GM12878 (cell line): ENCODE measurements around the gene ARHGEF17. TPM values are rescaled to one million over a fixed set of nuclear protein-coding genes. Genes with fewer than 3 reads are reported as not detected.
A peak's percentile ranks its signal among the peaks of the same experiment; 100 is the strongest.

Source experiments
- ATAC-seq: fragments of 200-7000 bp; cut with Tn5 transposase; 3 replicates; pipeline ENCODE4 v1.9.1; 2020; ENCODE audit warnings: mild to moderate bottlenecking, moderate library complexity
- BruUV-seq: library from RNA; stranded (reverse); fragments of 400-500 nt; replicated peaks from 2 replicates; lab custom pipeline; 2021; lab: Mats Ljungman, UMichigan
- CTCF ChIA-PET: fragments of 300-600 bp; sonication (Branson Sonifier 250); formaldehyde crosslinking; extraction: SDS; loops from one replicate; lab custom pipeline; 2021; ENCODE audit warnings: inconsistent platforms; lab: Yijun Ruan, JAX
- POLR2A ChIA-PET: fragments of 350-600 bp; formaldehyde crosslinking; extraction: SDS; loops from one replicate; lab custom pipeline; 2021; ENCODE audit warnings: inconsistent platforms; lab: Charles Lee
- RAD21 ChIA-PET: fragments of 300-600 bp; sonication (Branson Sonifier 250); formaldehyde crosslinking; loops from one replicate; lab custom pipeline; 2023; ENCODE audit warnings: antibody characterized with exemption; ENCODE audit not compliant: unreplicated experiment; lab: Charles Lee
- SMC1A ChIA-PET: fragments of 300-600 bp; sonication (Branson Sonifier 250); formaldehyde crosslinking; loops from one replicate; lab custom pipeline; 2023; ENCODE audit not compliant: unreplicated experiment, uncharacterized antibody; lab: Charles Lee
- DNase-seq: peaks from one replicate; pipeline ENCODE4 v3.0.0-alpha.2; 2011; ENCODE audit warnings: low read depth, low spot score
- FAIRE-seq: peaks from 3 replicates; lab custom pipeline; 2011; peaks lifted over from hg19 to GRCh38; lab: Jason Lieb, UNC
- H2AFZ ChIP-seq: 2 replicates; pipeline ENCODE4 v1.6.0; 2011; ENCODE audit warnings: low read depth, low read length, control low read depth; ENCODE audit not compliant: control insufficient read depth
- H3K27ac ChIP-seq: 2 replicates; pipeline ENCODE4 v1.5.1; 2011; ENCODE audit warnings: control low read depth; ENCODE audit not compliant: control insufficient read depth, insufficient read depth
- H3K27me3 ChIP-seq, 2 experiments: replicated peaks in 1 of 2; 2 replicates each; pipeline versions ENCODE4 v1.6.0 to v1.6.1; 2011; ENCODE audit warnings: low read length in 1 of 2; ENCODE audit not compliant: control insufficient read depth in 2 of 2, insufficient read depth in 2 of 2
- H3K36me3 ChIP-seq, 2 experiments: 2 replicates each; pipeline ENCODE4 v1.5.1; 2011; ENCODE audit warnings: low read length in 1 of 2; ENCODE audit not compliant: control insufficient read depth in 2 of 2, insufficient read depth in 2 of 2
- H3K4me1 ChIP-seq: 2 replicates; pipeline ENCODE4 v1.6.1; 2011; ENCODE audit warnings: mild to moderate bottlenecking, low read length, moderate library complexity, mixed read lengths; ENCODE audit not compliant: control insufficient read depth, insufficient read depth
- H3K4me2 ChIP-seq: 2 replicates; pipeline ENCODE4 v1.6.0; 2011; ENCODE audit warnings: control low read depth; ENCODE audit not compliant: control insufficient read depth, insufficient read depth
- H3K4me3 ChIP-seq: fragments of 200-600 bp; sonication (generic); 2 replicates; pipeline ENCODE4 v1.5.1; 2016
- H3K79me2 ChIP-seq: 2 replicates; pipeline ENCODE4 v1.6.0; 2011; ENCODE audit warnings: low read length; ENCODE audit not compliant: control insufficient read depth, insufficient read depth
- H3K9ac ChIP-seq: 2 replicates; pipeline ENCODE4 v1.8.0; 2011; ENCODE audit warnings: low read length, control low read depth, mixed read lengths; ENCODE audit not compliant: control insufficient read depth, insufficient read depth
- H3K9me3 ChIP-seq: replicated peaks from 3 replicates; pipeline ENCODE4 v1.5.1; 2011; ENCODE audit warnings: mild to moderate bottlenecking, low read length; ENCODE audit not compliant: control insufficient read depth, insufficient read depth
- H4K20me1 ChIP-seq: 2 replicates; pipeline ENCODE4 v1.6.0; 2011; ENCODE audit not compliant: control insufficient read depth, insufficient read depth
- FOXM1 ChIP-seq: IDR thresholded peaks from 2 replicates; pipeline ENCODE4 v1.6.1; 2012; ENCODE audit warnings: low read depth, mild to moderate bottlenecking, inconsistent platforms, low read length, moderate library complexity
- HDGF ChIP-seq: fragments of 450-650 bp; IDR thresholded peaks from 2 replicates; pipeline ENCODE4 v1.6.1; 2016; ENCODE audit warnings: antibody characterized with exemption
- IRF4 ChIP-seq: IDR thresholded peaks from 2 replicates; pipeline ENCODE4 v1.6.1; 2011; ENCODE audit warnings: low read depth, low read length
- NBN ChIP-seq: fragments of 450-650 bp; IDR thresholded peaks from 2 replicates; pipeline ENCODE4 v1.6.1; 2016
- PAX5 ChIP-seq: IDR thresholded peaks from 2 replicates; pipeline ENCODE4 v1.6.1; 2011; ENCODE audit warnings: low read depth, low read length, borderline replicate concordance
- STAT1 ChIP-seq: fragments of 450-650 bp; conservative IDR thresholded peaks from 2 replicates; pipeline ENCODE4 v1.6.1; 2014; ENCODE audit warnings: antibody characterized with exemption, mild to moderate bottlenecking
- WGBS: methylation state at CpG from one replicate; pipeline ENCODE4 v1.1.6; 2016; ENCODE audit warnings: low lambda C conversion rate; ENCODE audit not compliant: insufficient replicate concordance, insufficient coverage; ENCODE audit errors: missing lambda C conversion rate; 5-methylcytosine and 5-hydroxymethylcytosine counted together
- in situ Hi-C: fragments of 300-500 bp; cut with MboI; formaldehyde crosslinking; loops from 9 replicates; pipeline ENCODE4 v1.14.3; 2018; ENCODE audit warnings: mixed read lengths
- intact Hi-C: fragments of 100-400 bp; cut with micrococcal nuclease; formaldehyde crosslinking; loops from one replicate; pipeline ENCODE4 v1.14.2; 2022; ENCODE audit not compliant: unreplicated experiment
- polyA plus RNA-seq, 11 experiments: library from polyadenylated mRNA; depleted of rRNA in 4 of 11; unstranded in 6 of 11; stranded (reverse) in 5 of 11; fragments of >200 nt; fragmentation: Nextera tagmentation in 4 of 11; fragmentation: Illumina TruSeq in 1 of 11; extraction: Ambion mirVana in 4 of 11; extraction: Trizol in 1 of 11; gene quantifications; 1 replicate in 1 of 11; 2 replicates in 10 of 11; pipeline versions ENCODE4 v1.2.1 to v1.2.3, GENCODE V29; 2011 to 2016; ENCODE audit warnings: inconsistent platforms in 2 of 11, missing spikeins in 2 of 11, low read depth in 1 of 11
- total RNA-seq, 4 experiments: library from RNA; depleted of rRNA in 3 of 4; stranded (reverse); fragments of >200 nt in 3 of 4; fragmentation: Illumina TruSeq in 1 of 4; extraction: Trizol in 1 of 4; gene quantifications; 2 replicates each; pipeline versions ENCODE4 v1.2.1 to v1.2.3, GENCODE V29; 2013 to 2021
- TF ChIP-seq, protein P1 (sequence below): IDR thresholded peaks from 2 replicates; pipeline ENCODE4 v1.6.1; 2012; ENCODE audit warnings: mild to moderate bottlenecking, low read depth, low read length

Gene ARHGEF17
- total and polyA plus RNA-seq, 10 of the 15 experiments (the other 5 are each of a cell fraction or from before 2014, with no cell fraction given) = 0.15 to 11.0 (median 1.7) TPM

DNA sequence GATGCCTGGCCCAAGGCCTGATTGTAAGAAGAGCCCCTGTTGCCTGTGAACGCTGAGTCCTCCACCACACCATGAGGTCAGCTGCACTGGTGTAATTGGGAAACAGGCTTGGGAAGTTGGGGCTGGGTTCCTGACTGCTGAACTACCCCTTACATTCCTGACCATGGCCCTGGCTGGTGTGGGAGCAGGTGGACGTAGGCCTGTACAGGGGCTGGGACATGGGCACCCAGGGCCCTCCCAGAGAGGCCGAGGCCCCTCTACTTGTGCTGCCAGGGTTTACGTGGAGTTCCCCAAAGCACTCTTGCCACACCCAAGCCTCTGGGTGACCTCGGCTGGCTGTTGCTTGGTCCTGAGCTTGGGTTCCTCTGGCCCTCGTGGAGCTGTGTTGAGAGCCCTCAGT lies 73.5 kb downstream of the ARHGEF17 start:
- ChIA-PET SMC1A (interaction anchor here (1.0 kb wide), 2 partner anchors 12 to 30 kb away, joined by 3 to 4 read pairs; no protein-coding TSS in a partner anchor), RAD21 (interaction anchor here (0.7 to 3.1 kb wide), 4 partner anchors 12 to 244 kb away, joined by 3 to 14 read pairs (median 5); no protein-coding TSS in a partner anchor), POLR2A (no interaction called here), CTCF (interaction anchor here (0.6 to 25.6 kb wide), 5 partner anchors 12 to 279 kb away, joined by 3 to 400 read pairs (median 6); no protein-coding TSS in a partner anchor)
- FAIRE-seq (no peak), DNase-seq (no peak), ATAC-seq (no peak)
- H3K4me3 ChIP-seq = peak overlapping the region; percentile 66
- peaks cover 100% of the 10 kb centered on the region for H3K79me2 ChIP-seq
- peaks cover 80% of the 10 kb centered on the region for H3K4me1 ChIP-seq
- TF ChIP-seq PAX5 (no peak), HDGF (0 out of 2 replicates have a peak, but pooled peaks have one; percentile 26), FOXM1 (no peak)
- H3K9ac ChIP-seq = peak overlapping the region; percentile 65
- H4K20me1 ChIP-seq = no peaks in the 10 kb centered on the region
- H2AFZ ChIP-seq = no peak overlapping the region
- BruUV-seq = no TSS peak
- 18% methylated on average over 6 of the region's 6 CpGs for WGBS
- in situ Hi-C loops = no loop called here
- H3K27me3 ChIP-seq = no peaks in the 10 kb centered on the region
- no peaks in the 10 kb centered on the region; a peak in 1 of 4 replicates for H3K36me3 ChIP-seq
- H3K9me3 ChIP-seq = no peaks in the 10 kb centered on the region
- peak overlapping the region; percentile 88 for H3K4me2 ChIP-seq
- intact Hi-C loops = no loop called here
- peak overlapping the region; percentile 95 for H3K27ac ChIP-seq

DNA sequence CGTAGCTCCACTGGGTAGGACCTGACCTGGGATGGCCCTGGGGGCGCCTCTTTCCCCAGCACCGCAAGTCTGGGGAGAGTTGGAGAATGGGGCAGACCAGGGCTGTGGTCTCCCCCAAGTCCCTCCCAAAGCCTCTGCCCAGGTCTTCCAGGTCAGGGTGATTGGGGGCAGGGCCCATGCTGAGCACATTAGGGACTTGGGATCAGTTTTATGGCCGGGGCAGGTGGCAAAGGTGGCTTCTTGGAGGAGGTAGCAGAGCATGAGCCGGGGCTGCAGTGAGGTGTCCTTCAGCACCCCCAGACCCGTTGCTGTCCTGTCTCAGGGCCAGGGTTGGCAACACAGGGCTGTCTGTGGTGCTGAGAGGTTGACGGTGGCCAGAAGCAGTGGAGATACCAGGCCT lies 74.1 kb downstream of the ARHGEF17 start:
- H3K36me3 ChIP-seq = no peaks in the 10 kb centered on the region; a peak in 1 of 4 replicates
- peak overlapping the region; percentile 66 for H3K4me3 ChIP-seq
- 59% methylated on average over 7 of the region's 7 CpGs for WGBS
- no TSS peak for BruUV-seq
- DNase-seq (no peak), ATAC-seq (no peak), FAIRE-seq (no peak)
- H3K9me3 ChIP-seq = no peaks in the 10 kb centered on the region
- H4K20me1 ChIP-seq = no peaks in the 10 kb centered on the region
- H3K27me3 ChIP-seq = no peaks in the 10 kb centered on the region
- H3K9ac ChIP-seq = peak overlapping the region; percentile 65
- RAD21 ChIA-PET = interaction anchor here (1.0 to 3.1 kb wide), 4 partner anchors 11 to 244 kb away, joined by 3 to 14 read pairs (median 4); no protein-coding TSS in a partner anchor
- peaks cover 100% of the 10 kb centered on the region for H3K79me2 ChIP-seq
- SMC1A ChIA-PET = interaction anchor here (1.0 kb wide), 2 partner anchors 11 to 31 kb away, joined by 3 to 4 read pairs; no protein-coding TSS in a partner anchor
- CTCF ChIA-PET = interaction anchor here (0.6 to 25.6 kb wide), 4 partner anchors 11 to 70 kb away, joined by 3 to 400 read pairs (median 6); no protein-coding TSS in a partner anchor
- POLR2A ChIA-PET = interaction anchor here (0.5 to 1.6 kb wide), 2 partner anchors 54 to 78 kb away, joined by 5 read pairs; no protein-coding TSS in a partner anchor
- peak overlapping the region; percentile 88 for H3K4me2 ChIP-seq
- peaks cover 86% of the 10 kb centered on the region for H3K4me1 ChIP-seq
- TF ChIP-seq IRF4 (no peak), STAT1 (no peak), NBN (no peak)
- TF ChIP-seq, protein P1, sequence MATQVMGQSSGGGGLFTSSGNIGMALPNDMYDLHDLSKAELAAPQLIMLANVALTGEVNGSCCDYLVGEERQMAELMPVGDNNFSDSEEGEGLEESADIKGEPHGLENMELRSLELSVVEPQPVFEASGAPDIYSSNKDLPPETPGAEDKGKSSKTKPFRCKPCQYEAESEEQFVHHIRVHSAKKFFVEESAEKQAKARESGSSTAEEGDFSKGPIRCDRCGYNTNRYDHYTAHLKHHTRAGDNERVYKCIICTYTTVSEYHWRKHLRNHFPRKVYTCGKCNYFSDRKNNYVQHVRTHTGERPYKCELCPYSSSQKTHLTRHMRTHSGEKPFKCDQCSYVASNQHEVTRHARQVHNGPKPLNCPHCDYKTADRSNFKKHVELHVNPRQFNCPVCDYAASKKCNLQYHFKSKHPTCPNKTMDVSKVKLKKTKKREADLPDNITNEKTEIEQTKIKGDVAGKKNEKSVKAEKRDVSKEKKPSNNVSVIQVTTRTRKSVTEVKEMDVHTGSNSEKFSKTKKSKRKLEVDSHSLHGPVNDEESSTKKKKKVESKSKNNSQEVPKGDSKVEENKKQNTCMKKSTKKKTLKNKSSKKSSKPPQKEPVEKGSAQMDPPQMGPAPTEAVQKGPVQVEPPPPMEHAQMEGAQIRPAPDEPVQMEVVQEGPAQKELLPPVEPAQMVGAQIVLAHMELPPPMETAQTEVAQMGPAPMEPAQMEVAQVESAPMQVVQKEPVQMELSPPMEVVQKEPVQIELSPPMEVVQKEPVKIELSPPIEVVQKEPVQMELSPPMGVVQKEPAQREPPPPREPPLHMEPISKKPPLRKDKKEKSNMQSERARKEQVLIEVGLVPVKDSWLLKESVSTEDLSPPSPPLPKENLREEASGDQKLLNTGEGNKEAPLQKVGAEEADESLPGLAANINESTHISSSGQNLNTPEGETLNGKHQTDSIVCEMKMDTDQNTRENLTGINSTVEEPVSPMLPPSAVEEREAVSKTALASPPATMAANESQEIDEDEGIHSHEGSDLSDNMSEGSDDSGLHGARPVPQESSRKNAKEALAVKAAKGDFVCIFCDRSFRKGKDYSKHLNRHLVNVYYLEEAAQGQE = peak; percentile 17; the same call in 1 of the 2 replicates
- in situ Hi-C loops = no loop called here
- H3K27ac ChIP-seq = peak overlapping the region; percentile 95
- intact Hi-C loops = no loop called here
- no peak overlapping the region for H2AFZ ChIP-seq
